Vagina (tissue), 2 donors: ENCODE data around the gene DGKQ.

Experiments used
- CTCF ChIP-seq, 3 experiments: fragments of 450-650 bp in 2 of 3; fragments of 200-600 bp in 1 of 3; sonication (generic) in 1 of 3; IDR thresholded peaks; one replicate each; pipeline ENCODE4 v1.5.1; 2017 to 2019; ENCODE audit warnings: antibody characterized with exemption in 3 of 3, mild to moderate bottlenecking in 2 of 3, moderate library complexity in 2 of 3
- POLR2A ChIP-seq, 2 donors: fragments of 450-650 bp; IDR thresholded peaks; one replicate each; pipeline ENCODE4 v1.6.1; 2017; ENCODE audit warnings: antibody characterized with exemption in 2 of 2, mild to moderate bottlenecking in 2 of 2, moderate library complexity in 2 of 2
- POLR2AphosphoS5 ChIP-seq, 2 donors: sonication (generic); formaldehyde crosslinking; IDR thresholded peaks; one replicate each; pipeline ENCODE4 v1.9.0; 2017; ENCODE audit warnings: antibody characterized with exemption in 2 of 2, mild to moderate bottlenecking in 2 of 2, low read depth in 1 of 2; ENCODE audit not compliant: insufficient read depth in 1 of 2

- TF ChIP-seq CTCF (IDR thresholded peaks at IDR 0.05) = no peak
- no peak for TF ChIP-seq POLR2A (IDR thresholded peaks at IDR 0.05)
- no peak for TF ChIP-seq POLR2AphosphoS5 (IDR thresholded peaks at IDR 0.05; ENCODE audit: insufficient read depth in 1 of 2, low read depth in 1 of 2)
Observed at GRCh38 chr4:955931-956381, 17.4 kb downstream of the DGKQ start.
